Sigmoid colon (tissue), 7 donors: ENCODE data around the gene TRIO. TPM values are rescaled to one million over a fixed set of nuclear protein-coding genes. Genes with fewer than 3 reads are reported as not detected.

Experiments
- DNase-seq: peaks from one replicate; pipeline ENCODE4 v3.0.0-alpha.2; 2019
- H3K27ac ChIP-seq, 4 donors: fragments of 200-600 bp; sonication (generic); one replicate each; pipeline ENCODE4 v1.5.1; 2016 to 2019; ENCODE audit warnings: mild to moderate bottlenecking in 1 of 4
- H3K27me3 ChIP-seq, 3 donors: fragments of 200-600 bp; sonication (generic); one replicate each; pipeline ENCODE4 v1.5.1; 2019; ENCODE audit warnings: mild to moderate bottlenecking in 1 of 3
- H3K36me3 ChIP-seq, 4 donors: fragments of 200-600 bp; sonication (generic); one replicate each; pipeline ENCODE4 v1.5.1; 2016 to 2019
- H3K4me1 ChIP-seq, 4 donors: fragments of 200-600 bp; sonication (generic); one replicate each; pipeline ENCODE4 v1.5.1; 2017 to 2019
- H3K4me3 ChIP-seq, 4 donors: fragments of 200-600 bp; sonication (generic); one replicate each; pipeline ENCODE4 v1.5.1; 2017 to 2019; ENCODE audit warnings: mild to moderate bottlenecking in 2 of 4, moderate library complexity in 1 of 4
- H3K9me3 ChIP-seq, 4 donors: fragments of 200-600 bp in 3 of 4; sonication (generic) in 3 of 4; one replicate each; pipeline versions ENCODE4 v1.5.1 to v1.6.1; 2013 to 2019
- EP300 ChIP-seq, 4 donors: sonication (generic); formaldehyde crosslinking; IDR thresholded peaks; one replicate each; pipeline ENCODE4 v1.6.1; 2017; ENCODE audit warnings: antibody characterized with exemption in 4 of 4
- POLR2A ChIP-seq, 2 donors: fragments of 450-650 bp; IDR thresholded peaks; one replicate each; pipeline ENCODE4 v1.6.1; 2016; ENCODE audit warnings: antibody characterized with exemption in 2 of 2, mild to moderate bottlenecking in 2 of 2, moderate library complexity in 2 of 2
- POLR2AphosphoS5 ChIP-seq, 4 donors: sonication (generic); formaldehyde crosslinking; IDR thresholded peaks; one replicate each; pipeline ENCODE4 v1.6.1; 2017; ENCODE audit warnings: antibody characterized with exemption in 4 of 4
- WGBS, 2 donors: extraction: QIAGEN DNeasy Blood & Tissue Kit; methylation state at CpG; one replicate each; pipeline ENCODE4 v1.1.7; 2013; 5-methylcytosine and 5-hydroxymethylcytosine counted together
- intact Hi-C: fragments of 100-400 bp; cut with DNase I; formaldehyde crosslinking; loops from one replicate; pipeline ENCODE4 v1.15.1; 2023
- polyA plus RNA-seq, 3 donors: library from polyadenylated mRNA; stranded (reverse); fragments of 200-250 nt; gene quantifications; one replicate each; pipeline ENCODE4 v1.2.3, GENCODE V29; 2013
- total RNA-seq, 4 donors: library from RNA; depleted of rRNA; stranded (reverse); fragments of >200 nt; gene quantifications; one replicate each; pipeline ENCODE4 v1.1.0, GENCODE V29; 2016
- TF ChIP-seq, protein P1 (sequence below), 4 experiments: fragments of 450-650 bp in 3 of 4; fragments of 200-600 bp in 1 of 4; IDR thresholded peaks; one replicate each; pipeline ENCODE4 v1.5.1; 2016 to 2019; ENCODE audit warnings: antibody characterized with exemption in 4 of 4, mild to moderate bottlenecking in 3 of 4, moderate library complexity in 2 of 4
- donor health status: healthy with polysubstance abuse.
- donor health status: Bipolar disorder and iron deficiency.
- donor health status: healthy.

Gene TRIO
- total and polyA plus RNA-seq, 7 donors: 34.8 to 300 (median 119) TPM

DNA sequence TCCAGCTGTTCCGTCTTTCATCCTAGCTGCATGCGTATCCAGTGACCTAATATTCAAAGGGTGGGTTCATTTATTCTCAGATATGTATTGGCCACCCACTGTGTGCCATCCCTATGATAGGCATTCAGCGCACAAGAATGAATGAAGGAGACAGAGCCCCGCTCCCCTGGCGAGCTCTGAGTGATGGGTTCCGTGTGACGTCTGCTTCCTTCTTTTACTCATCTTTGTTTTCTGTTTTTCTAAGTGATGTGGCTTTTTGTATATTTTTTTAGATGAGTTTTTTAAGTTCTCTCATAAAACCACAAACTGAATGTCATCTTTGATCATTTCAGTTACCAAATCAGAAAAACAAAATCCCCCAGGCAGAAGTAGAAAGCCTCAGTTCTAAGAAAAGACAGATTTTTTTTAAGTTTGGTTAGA is 270.2 kb downstream of the TRIO start:
- Histone ChIP-seq H3K9me3 (no peaks in the 10 kb centered on the region), H3K27me3 (no peaks in the 10 kb centered on the region), H3K4me1 (peaks cover 0 to 38% (median 9%) of the 10 kb centered on the region in 4 donors), H3K27ac (no peak overlapping the region), H3K36me3 (peaks cover 0 to 49% (median 23%) of the 10 kb centered on the region in 4 donors), H3K4me3 (no peak overlapping the region)
- intact Hi-C loops: no loop called here
- WGBS, 2 donors: 71 to 91% methylated on average over 7 of the region's 7 CpGs
- no peak for DNase-seq
- TF ChIP-seq EP300 (IDR thresholded peaks at IDR 0.05) (no peak), POLR2A (IDR thresholded peaks at IDR 0.05) (no peak), POLR2AphosphoS5 (IDR thresholded peaks at IDR 0.05) (no peak)
- TF ChIP-seq, protein P1, sequence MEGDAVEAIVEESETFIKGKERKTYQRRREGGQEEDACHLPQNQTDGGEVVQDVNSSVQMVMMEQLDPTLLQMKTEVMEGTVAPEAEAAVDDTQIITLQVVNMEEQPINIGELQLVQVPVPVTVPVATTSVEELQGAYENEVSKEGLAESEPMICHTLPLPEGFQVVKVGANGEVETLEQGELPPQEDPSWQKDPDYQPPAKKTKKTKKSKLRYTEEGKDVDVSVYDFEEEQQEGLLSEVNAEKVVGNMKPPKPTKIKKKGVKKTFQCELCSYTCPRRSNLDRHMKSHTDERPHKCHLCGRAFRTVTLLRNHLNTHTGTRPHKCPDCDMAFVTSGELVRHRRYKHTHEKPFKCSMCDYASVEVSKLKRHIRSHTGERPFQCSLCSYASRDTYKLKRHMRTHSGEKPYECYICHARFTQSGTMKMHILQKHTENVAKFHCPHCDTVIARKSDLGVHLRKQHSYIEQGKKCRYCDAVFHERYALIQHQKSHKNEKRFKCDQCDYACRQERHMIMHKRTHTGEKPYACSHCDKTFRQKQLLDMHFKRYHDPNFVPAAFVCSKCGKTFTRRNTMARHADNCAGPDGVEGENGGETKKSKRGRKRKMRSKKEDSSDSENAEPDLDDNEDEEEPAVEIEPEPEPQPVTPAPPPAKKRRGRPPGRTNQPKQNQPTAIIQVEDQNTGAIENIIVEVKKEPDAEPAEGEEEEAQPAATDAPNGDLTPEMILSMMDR (IDR thresholded peaks at IDR 0.05): no peak

DNA sequence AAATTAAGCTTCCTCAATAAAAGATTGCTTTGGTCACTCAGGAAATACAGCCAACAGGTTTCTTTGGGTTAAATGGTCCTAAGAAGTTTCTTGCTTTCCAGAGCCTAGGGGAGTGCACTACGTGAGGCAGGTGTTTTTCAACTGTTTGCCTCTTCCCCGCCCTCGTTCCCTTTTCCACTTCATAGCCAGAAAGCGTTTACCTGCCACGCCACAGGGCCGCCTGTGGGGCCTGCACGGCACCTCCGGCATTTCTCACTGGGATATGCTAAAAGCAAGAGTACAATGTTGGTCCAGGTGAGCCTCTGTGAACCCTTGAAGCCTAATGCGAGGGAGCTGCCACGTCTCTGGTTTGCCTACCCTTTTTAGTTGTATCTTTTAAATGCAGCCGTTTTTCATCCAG is 270.9 kb downstream of the TRIO start:
- no peak overlapping the region for H3K4me3 ChIP-seq
- no peaks in the 10 kb centered on the region for H3K9me3 ChIP-seq
- H3K36me3 ChIP-seq: peaks cover 0 to 44% (median 24%) of the 10 kb centered on the region in 4 donors
- no peak for TF ChIP-seq POLR2A (IDR thresholded peaks at IDR 0.05)
- TF ChIP-seq, protein P1 (IDR thresholded peaks at IDR 0.05): no peak
- no peak for TF ChIP-seq EP300 (IDR thresholded peaks at IDR 0.05)
- no peak for TF ChIP-seq POLR2AphosphoS5 (IDR thresholded peaks at IDR 0.05)
- WGBS, 2 donors: 33 to 70% methylated on average over 11 of the region's 11 CpGs
- H3K4me1 ChIP-seq: peaks cover 0 to 35% (median 9%) of the 10 kb centered on the region in 4 donors
- no peaks in the 10 kb centered on the region for H3K27me3 ChIP-seq
- no peak overlapping the region for H3K27ac ChIP-seq
- intact Hi-C loops: no loop called here
- DNase-seq: no peak

DNA sequence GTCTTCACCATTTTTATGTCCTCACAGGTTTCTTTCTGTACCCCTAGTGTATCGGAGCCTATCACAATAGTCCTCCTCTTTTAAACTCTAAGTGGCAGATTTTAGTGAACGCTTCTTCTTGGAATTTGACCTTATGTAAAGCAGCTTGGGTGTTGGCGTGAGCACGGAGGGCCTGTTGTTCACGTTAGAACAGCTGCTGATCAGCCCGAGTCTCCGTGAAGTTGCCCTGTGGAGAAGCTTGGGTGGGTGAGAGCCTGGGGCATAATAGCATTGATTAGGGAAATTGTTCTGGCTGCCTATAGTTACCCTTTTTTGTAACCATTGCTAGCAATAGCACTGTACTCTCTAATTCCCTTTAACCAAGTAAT is 271.5 kb downstream of the TRIO start:
- H3K36me3 ChIP-seq: peaks cover 2 to 46% (median 24%) of the 10 kb centered on the region in 4 donors
- no peak for DNase-seq
- H3K4me1 ChIP-seq: peaks cover 0 to 33% (median 9%) of the 10 kb centered on the region in 4 donors
- no peak for TF ChIP-seq POLR2A (IDR thresholded peaks at IDR 0.05)
- no peak for TF ChIP-seq EP300 (IDR thresholded peaks at IDR 0.05)
- no peak for TF ChIP-seq POLR2AphosphoS5 (IDR thresholded peaks at IDR 0.05)
- TF ChIP-seq, protein P1 (IDR thresholded peaks at IDR 0.05): no peak
- whole genome bisulfite sequencing, 2 donors: 48 to 76% methylated on average over 7 of the region's 7 CpGs
- intact Hi-C loops: no loop called here
- H3K27me3 ChIP-seq: no peaks in the 10 kb centered on the region
- no peaks in the 10 kb centered on the region for H3K9me3 ChIP-seq
- H3K4me3 ChIP-seq: no peak overlapping the region
- no peak overlapping the region for H3K27ac ChIP-seq

DNA sequence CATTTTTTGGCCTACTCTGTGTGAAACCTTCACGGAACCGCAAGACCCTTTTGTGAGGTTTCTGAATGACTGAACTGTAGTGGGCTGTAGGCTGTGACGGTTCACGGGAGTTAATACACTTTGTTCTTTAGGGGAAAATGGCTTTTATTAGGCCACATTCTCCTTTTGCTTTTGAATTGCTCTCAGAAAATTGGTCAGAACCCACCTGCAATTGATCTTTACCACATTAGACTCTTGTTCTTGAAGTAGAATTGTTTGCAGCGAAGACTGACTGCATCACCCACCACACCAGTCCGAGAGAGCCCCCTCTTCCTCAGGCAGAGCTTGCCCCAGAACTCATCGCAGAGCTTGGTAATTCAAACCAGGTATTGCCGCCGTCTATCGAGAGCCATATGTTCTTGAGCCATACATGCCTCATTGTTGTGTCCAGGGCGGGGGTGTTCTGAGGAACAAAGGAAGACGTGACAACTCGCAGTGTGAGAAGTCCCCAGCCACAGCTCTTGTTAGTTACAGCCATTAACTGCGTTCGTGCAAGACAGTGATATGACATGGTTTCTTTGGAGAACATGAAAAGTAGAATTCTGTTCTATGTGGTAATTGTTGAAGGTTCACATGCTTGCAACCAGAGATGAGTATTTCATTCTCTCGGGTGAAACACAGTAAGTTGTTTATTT is 272.0 kb downstream of the TRIO start:
- intact Hi-C loops: no loop called here
- no peaks in the 10 kb centered on the region for H3K27me3 ChIP-seq
- H3K4me3 ChIP-seq: no peak overlapping the region
- H3K36me3 ChIP-seq: peaks cover 7 to 51% (median 29%) of the 10 kb centered on the region in 4 donors
- no peak for TF ChIP-seq POLR2A (IDR thresholded peaks at IDR 0.05)
- TF ChIP-seq, protein P1 (IDR thresholded peaks at IDR 0.05): no peak
- TF ChIP-seq EP300 (IDR thresholded peaks at IDR 0.05): no peak
- no peak for TF ChIP-seq POLR2AphosphoS5 (IDR thresholded peaks at IDR 0.05)
- peaks cover 0 to 28% (median 9%) of the 10 kb centered on the region in 4 donors for H3K4me1 ChIP-seq
- H3K9me3 ChIP-seq: no peaks in the 10 kb centered on the region
- no peak for DNase-seq
- H3K27ac ChIP-seq: no peak overlapping the region
- 80 to 88% methylated on average over 16 of the region's 16 CpGs for WGBS, 2 donors
